DLD1 (cell line): Measurements from ENCODE around the gene ACVR1.
"Not testable (repeated sequence)": the region's sequence is repeated elsewhere in the genome, so short reads cannot be mapped to it uniquely, and the experiment has no call there.

Source experiments
- in situ Hi-C: cut with HindIII; loops from 2 replicates; pipeline ENCODE4 v1.10.0; 2017; ENCODE audit warnings: low sequenced_read_pairs

Gene ACVR1

GRCh38 chr2:157771234-157771633, 104.9 kb downstream of the ACVR1 start:
- in situ Hi-C loops: no loop called here

- in situ Hi-C loops: no loop called here
Measured at GRCh38 chr2:157769856-157770255, 106.3 kb downstream of the ACVR1 start.

- in situ Hi-C loops: no loop called here
Measured at GRCh38 chr2:157764386-157764785, 111.7 kb downstream of the ACVR1 start.

DNA sequence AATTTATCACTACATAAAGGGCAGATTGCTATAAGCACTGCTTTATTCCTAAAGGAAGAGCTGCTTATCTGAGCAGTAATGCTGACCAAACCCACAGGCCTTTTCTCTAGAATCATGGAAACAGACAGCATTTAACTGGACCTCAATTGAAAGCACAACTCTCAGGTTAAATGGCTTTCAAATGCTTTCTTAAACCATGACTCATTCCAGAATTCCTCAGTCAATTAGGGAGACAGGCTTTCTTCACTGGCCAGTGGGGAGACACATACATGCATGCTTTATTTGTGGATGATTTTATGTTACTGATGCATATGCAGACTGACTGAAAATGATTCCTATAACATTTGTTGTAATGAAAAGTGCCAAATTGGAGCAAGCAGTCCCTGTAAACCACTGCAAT, 114.6 kb downstream of the ACVR1 start:
- in situ Hi-C loops: no loop called here

DNA sequence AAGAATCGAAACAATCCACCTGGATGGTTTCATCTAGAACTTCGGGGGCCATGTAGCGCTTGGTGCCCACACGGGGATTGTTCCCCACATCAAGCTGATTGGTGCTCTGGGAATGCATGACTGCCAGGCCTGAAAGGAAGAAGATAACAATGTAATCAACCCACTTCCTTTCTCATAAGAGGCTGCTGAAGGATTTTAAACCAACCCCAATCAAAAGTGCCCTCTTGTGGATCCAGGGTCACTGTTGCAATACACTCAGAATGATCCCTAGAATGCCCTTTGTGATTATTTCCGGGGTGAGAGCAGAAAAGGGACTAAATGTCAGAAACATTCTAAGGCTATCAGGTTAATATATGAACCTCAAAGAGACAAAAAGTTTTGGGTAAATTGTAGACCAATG, 115.2 kb downstream of the ACVR1 start:
- in situ Hi-C loops: no loop called here

GRCh38 chr2:157759855-157760254, 116.3 kb downstream of the ACVR1 start:
- in situ Hi-C loops: no loop called here

- in situ Hi-C loops: no loop called here
Measured at GRCh38 chr2:157758586-157758985, 117.5 kb downstream of the ACVR1 start.

DNA sequence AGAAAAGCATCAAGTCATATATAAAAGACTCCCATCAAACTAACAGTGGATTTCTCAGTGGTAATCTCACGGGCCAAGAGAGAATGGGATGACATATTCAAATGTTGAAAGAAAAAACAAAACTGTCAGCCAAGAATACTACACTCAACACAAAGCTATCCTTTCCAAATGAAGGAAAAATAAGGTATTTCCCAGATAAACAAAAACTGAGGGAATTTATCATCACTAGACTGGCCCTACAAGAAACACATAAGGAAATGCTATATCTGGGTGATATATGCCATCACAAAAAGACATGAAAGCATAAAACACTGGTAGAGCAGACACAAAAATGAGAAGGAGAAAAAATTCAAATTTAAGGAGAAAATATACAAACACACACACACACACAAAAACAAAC, 118.6 kb downstream of the ACVR1 start:
- in situ Hi-C loops: no loop called here

GRCh38 chr2:157756447-157756846, 119.7 kb downstream of the ACVR1 start:
- in situ Hi-C loops: not testable (repeated sequence)

DNA sequence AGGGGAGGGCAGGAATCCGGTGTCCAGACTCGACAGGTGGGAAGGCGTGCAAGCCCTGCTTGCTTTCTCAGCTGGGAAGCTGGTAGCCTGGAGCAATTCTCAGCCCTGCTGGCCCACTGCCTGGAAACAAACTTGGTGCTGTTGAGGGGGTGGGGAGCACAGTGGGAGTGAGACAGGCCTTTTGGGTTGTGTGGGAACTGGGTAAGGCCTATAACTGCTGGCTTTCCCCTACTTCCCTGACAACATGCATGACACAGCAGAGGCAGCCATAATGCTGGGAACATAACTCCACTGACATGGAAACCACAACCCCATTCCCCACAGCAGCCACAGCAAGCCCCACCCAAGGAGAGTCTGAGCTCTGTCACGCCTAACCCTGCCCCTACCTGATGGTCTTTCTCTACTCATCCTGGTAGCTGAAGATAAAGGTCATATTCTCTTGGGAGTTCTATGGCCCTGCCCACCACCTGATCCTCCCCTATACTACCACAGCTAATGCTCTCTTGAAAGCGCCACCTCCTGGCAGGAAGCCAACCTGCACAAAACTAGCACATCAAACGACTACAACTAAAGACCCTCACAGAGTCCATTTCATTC, 124.6 kb downstream of the ACVR1 start:
- in situ Hi-C loops: no loop called here

GRCh38 chr2:157749684-157750083, 126.4 kb downstream of the ACVR1 start:
- in situ Hi-C loops: no loop called here

GRCh38 chr2:157748371-157749142, 127.6 kb downstream of the ACVR1 start:
- in situ Hi-C loops: no loop called here

- in situ Hi-C loops: no loop called here
Measured at GRCh38 chr2:157747695-157748370, 128.3 kb downstream of the ACVR1 start.

DNA sequence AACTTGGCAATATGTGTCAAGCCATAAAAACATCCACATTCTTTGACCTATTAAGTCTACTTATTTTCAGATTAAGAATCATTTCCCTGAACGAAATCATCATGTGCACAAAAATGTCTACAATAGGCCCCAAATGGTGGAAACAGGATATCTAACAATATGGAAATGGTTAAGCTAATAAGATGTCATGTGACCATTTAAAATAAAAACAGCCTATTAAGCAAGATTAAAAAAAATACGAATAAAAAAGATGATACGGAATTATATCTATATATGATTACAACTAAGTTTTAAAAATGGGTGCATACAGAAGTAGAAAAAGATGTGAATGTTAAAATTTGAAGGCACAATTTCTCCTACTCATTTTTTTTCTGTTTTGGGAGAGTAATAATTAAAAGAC, 128.8 kb downstream of the ACVR1 start:
- in situ Hi-C loops: no loop called here

GRCh38 chr2:157746234-157746950, 129.7 kb downstream of the ACVR1 start:
- in situ Hi-C loops: no loop called here

GRCh38 chr2:157744571-157745076, 131.5 kb downstream of the ACVR1 start:
- in situ Hi-C loops: no loop called here

- in situ Hi-C loops: no loop called here
Measured at GRCh38 chr2:157743051-157743450, 133.1 kb downstream of the ACVR1 start.

- in situ Hi-C loops: no loop called here
Measured at GRCh38 chr2:157741819-157742484, 134.2 kb downstream of the ACVR1 start.

GRCh38 chr2:157737656-157738055, 138.5 kb downstream of the ACVR1 start:
- in situ Hi-C loops: no loop called here

DNA sequence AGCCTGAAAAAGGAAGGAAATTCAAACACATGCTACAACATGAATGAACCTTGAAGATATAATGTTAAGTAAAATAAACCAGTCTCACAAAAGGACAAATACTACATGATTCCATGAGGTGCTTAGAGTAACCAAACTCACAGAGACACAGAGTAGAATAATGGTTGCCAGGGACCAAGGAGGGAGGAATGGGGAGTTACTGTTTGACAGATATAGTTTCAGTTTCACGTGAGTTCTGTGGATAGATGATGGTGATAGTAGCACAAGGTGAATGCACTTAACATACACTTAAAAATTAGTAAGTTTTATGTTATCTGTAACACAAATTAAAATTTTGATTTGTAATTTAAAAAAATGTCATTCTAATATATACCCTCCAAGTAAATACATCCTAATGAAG, 140.6 kb downstream of the ACVR1 start:
- in situ Hi-C loops: no loop called here

DNA sequence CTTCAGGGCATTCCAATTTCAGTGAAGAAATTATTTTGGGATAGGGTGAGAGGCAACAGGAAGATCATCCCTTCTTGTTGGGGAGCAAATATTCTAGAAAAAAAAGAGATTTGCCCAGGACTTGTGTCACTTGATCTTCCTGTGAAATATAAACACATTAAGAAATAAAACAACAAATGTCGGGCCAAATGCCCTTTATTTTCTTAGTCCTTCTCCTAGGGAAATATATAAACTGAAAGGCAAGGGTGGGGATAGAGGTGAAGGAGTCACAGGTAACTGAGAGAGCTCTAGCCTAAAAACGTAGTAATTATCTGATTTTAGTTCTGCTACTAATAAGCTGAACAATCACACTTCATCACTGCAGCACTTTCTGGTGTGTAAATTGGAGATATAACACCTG, 142.9 kb downstream of the ACVR1 start:
- in situ Hi-C loops: no loop called here
